CD4-positive, alpha-beta T cell treated with Interleukin-15 for 1 hour (primary cell): Measurements from ENCODE around the gene KCNMA1.

Source experiments
- DNase-seq: peaks from one replicate; pipeline ENCODE4 v3.0.0-alpha.2; 2020

Gene KCNMA1

GRCh38 chr10:77164616-77165311, 472.8 kb downstream of the KCNMA1 start:
- DNase-seq: no peak

- no peak for DNase-seq
Measured at GRCh38 chr10:77163670-77164348, 473.8 kb downstream of the KCNMA1 start.

GRCh38 chr10:77162697-77163096, 474.9 kb downstream of the KCNMA1 start:
- no peak for DNase-seq

- DNase-seq: no peak
Measured at GRCh38 chr10:77160679-77161078, 476.9 kb downstream of the KCNMA1 start.

DNA sequence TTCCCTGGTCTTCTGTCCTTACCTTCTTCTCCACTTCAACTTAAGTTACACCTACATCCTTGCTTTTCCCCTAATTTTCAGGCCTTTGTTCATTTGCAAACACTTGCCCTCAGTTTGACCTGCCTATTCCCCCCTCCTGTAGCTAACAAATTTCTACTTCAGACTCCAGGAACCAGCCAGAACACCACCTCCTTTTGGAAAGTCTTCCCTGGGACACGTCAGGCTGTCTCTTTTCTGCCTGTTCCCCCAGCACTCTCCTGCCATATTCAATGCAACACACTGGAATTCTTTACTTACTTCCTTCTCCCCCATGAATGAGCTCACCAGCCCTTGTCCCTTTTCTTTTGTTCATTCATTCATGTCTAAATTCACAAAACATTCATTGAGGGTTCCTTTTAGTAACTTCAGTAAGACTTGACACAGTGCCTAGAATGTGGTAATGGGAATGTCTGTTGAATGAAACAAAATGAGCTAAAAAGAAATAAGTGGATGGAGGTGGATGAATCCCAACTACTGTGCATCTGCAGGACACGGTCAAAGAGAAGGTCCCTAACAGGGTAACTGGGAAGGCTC, 478.0 kb downstream of the KCNMA1 start:
- DNase-seq: no peak

DNA sequence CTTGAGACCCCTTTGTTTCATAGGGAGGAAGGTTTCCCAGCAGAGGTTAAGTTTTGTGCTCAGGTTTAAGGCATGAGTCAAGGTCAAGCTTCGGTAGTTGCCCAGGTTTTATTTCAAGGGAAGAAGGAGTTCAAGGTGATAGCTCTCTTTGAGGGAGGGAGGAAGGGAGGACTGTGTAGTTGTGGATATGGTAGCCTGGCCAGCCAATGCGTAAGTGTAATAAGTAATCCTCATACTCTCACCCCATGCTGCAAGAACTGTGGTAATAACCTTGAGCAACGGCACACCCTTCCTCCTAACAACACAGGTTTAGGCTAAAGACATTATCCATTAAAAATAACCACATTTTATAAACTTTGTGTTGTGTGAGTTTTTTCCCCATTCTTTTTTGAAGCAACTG, 478.9 kb downstream of the KCNMA1 start:
- no peak for DNase-seq

DNA sequence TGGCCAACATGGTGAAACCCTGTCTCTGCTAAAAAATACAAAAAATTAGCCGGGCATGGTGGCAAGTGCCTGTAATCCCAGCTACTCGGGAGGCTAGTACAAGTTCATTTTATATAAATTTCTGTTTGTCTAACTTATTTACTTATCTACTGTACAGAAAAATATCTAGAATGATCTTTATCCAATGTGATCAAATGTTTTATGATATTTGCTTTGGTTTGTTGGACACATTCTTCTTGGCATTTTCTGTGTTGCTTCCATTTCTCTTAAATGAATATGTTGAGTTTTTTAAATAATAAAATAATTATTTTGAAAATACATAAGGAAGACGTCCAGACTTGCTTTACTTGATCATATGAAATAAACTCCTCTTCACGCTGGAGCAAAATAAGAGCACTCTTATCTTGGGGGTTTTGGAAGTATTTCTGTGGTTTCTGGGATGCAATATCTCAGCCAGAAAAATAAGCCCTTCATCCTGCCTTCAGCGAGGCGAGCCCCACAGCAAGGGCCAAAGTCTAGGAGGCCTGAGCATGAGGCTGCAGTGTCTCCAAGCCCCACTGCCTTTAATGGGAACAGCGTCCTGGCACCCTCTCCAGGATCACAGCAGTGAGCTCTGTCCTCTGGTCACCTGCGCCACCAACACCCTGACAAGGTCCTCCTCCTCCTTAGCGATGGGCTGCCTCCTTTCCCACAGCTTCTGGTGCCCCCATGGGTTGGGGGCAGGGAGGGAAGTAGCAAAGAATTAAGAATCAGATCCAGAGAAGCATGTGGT, 480.2 kb downstream of the KCNMA1 start:
- no peak for DNase-seq

DNA sequence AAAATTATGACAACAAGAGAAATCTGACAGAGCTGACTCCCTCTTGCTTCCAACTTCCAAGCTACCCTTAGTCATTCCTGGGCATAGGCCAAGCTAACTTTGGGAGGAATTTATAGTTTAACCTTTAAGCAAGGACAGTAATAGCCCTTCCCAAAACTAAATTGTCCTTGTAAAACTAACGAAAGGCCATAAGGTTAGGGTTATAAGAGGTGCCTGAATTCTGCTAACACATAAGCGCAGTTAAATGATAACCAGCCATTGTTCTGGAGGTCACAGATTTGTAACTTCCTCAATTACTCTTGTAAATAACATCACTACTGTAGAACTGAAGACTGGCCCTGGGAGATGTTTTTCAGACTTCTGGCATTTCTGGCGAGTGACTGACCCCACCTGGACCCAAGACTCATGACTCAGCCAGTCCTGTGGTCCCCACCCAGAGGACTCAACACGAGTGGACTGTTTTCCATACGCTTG, 481.2 kb downstream of the KCNMA1 start:
- DNase-seq: no peak

DNA sequence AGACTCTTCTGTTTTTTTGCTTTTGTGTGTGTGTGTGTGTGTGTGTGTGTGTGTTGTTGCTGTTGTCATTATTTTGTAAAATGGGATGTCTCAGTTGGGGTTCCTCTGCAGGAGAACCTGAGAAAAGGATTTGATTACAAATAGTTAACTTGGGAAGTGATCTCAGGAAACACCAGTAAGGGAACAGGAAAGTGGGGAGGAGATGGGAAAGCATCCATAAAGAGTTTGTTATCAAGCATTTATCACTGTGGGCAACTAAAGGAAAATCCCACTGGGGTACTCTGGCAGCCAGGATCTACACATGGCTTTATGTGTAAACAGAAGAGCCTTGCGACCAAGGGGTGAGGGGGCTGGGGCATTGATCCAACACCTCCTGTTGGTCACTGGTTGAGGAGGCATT, 485.4 kb downstream of the KCNMA1 start:
- no peak for DNase-seq

DNA sequence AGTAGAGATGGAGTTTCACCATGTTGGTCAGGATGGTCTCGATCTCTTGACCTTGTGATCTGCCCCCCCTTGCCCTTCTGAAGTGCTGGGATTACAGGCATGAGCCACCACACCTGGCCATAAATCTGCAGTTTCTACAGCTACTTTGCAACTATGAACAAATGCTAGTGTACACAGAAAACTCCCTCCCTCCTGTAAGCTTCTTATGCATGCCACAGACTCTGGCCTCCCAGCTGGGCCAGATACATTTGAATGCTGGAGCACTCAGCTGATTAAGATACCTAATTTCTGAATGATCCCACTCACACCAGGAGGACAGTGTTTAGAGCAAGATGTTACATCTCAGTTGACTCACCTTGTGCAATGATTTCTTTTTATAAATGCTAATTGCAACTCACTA, 486.2 kb downstream of the KCNMA1 start:
- DNase-seq: no peak

DNA sequence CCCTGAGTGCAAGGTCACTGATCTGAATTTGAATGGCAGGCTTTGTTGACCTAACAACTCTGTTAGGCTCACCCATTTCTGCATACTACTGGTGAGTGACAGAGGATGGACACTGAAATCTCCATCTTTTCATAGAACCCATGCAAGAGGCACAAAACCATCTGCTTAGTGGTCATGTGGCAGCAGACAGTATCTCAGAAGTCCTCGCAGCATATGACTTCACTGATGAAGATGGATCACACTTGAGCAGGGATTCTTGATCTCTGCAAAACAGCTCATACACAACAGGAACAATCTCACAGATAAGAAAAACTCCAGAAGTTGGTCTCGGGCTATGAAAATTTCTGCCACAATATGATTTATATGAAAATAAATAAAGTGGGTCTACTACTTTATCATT, 487.9 kb downstream of the KCNMA1 start:
- DNase-seq: no peak

GRCh38 chr10:77149001-77149400, 488.6 kb downstream of the KCNMA1 start:
- no peak for DNase-seq

GRCh38 chr10:77147871-77148270, 489.7 kb downstream of the KCNMA1 start:
- DNase-seq: no peak

DNA sequence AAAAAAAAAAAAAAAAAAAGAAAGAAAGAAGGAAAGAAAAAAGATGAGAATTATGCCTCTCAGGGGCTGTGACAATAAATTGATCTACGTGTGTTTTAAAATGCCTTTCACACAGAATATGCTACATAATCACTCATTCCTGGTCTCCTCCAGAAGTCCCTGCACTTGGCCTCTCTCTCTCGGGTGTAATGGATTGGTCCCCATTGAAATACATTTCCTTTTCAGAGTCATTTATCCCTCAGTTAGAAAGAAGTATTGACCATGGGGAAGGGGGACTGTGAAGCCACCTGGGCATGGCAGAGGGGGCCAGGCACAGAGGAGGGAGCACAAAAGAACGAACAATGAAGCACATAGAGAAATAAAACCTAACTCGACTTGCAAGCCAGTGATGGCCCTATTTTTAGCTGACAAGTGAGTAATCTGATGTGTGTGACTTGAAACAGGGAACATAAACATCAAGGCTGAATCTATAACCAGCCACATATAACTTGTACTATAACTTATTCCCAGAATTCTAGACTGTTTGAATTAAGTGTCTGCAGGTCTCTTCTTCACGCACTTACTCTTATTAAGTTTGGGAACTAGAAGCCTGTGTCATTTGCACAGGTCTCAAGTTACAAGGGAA, 490.8 kb downstream of the KCNMA1 start:
- no peak for DNase-seq

GRCh38 chr10:77144656-77145055, 493.0 kb downstream of the KCNMA1 start:
- no peak for DNase-seq

- DNase-seq: no peak
Measured at GRCh38 chr10:77139252-77140160, 498.1 kb downstream of the KCNMA1 start.

DNA sequence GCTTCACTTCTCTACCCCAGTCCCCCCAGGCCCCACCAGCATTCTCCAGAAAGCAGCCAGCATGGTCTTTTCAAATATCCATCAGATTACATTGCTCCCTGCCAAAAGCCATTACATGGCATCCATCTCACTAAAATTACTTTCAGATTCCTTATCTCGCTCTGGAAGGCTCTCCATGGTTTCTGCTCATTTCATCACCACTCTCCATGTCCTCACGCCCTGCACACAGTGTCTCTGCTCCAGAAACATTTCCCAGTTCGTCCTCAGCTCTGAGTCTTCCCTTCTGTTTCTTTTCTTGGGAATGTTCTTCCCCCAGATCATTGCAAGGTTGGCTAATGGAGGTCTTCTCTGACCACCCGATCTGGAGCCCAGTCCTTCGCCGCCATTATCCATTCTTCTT, 499.1 kb downstream of the KCNMA1 start:
- no peak for DNase-seq

DNA sequence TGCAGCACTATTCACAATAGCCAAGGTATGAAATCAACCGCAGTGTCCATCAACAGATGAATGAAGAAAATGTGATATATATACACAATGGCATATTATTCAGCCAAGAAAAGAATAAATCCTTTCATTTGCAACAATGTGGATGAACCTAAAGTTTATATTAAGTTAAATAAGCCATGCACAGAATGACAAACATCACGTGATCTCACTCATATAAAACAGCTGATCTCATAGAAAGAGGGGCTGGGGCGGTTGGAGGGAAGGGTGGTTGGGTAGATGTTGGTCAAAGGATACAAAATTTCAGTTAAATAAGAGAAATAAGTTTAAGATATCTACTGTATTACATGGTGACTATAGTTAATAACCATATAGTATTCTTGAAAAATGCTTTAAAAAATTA, 502.1 kb downstream of the KCNMA1 start:
- DNase-seq: no peak

GRCh38 chr10:77131214-77131613, 506.4 kb downstream of the KCNMA1 start:
- DNase-seq: no peak

GRCh38 chr10:77127243-77127642, 510.4 kb downstream of the KCNMA1 start:
- no peak for DNase-seq

DNA sequence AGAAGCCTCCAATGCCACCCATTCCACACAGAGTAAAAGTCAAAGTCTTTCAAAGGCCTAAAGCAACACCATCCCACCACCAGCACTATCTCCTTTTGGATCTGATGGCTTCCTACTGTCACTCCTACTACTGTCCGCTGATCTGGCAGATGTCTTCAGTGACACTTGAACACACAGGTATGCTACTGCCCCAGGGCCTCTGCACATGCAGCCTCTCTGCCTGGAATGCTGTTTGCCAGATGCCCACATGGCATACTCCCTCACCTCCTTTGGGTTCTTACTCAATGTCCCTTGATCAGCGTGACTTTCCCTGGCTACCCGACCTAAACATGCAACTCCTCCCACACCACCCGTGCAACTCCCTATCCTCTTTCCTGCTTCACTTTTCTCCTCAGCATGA, 512.4 kb downstream of the KCNMA1 start:
- DNase-seq: no peak

DNA sequence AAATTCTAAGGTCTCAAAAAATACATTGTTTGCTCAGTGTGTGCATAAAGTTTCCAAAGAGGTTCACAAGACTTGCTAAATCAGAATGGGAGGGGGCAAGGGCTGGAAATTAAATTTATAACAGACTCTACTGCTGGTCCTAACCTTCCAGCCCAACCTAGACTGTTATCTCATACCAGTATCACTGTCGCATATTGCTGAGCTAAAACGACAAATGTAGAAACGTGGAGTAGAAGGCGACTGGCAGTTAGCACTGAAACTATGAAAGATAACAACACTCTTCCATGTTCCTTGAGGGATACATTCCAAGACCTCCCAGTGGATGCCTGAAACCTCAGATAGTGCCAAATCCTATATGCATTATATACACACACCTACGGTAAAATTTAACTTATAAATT, 514.3 kb downstream of the KCNMA1 start:
- no peak for DNase-seq
